Left lung (tissue), 10 donors: ENCODE data around the gene DLGAP4. TPM values are rescaled to one million over a fixed set of nuclear protein-coding genes. Genes with fewer than 3 reads are reported as not detected.

Experiments
- ATAC-seq: fragments of 200-7000 bp; cut with Tn5 transposase; one replicate; pipeline ENCODE4 v1.9.1; 2020; ENCODE audit warnings: moderate library complexity
- DNase-seq, 4 donors: peaks; one replicate each; pipeline ENCODE4 v3.0.0-alpha.2; 2013 to 2020
- H3K27ac ChIP-seq, 2 donors: fragments of 200-600 bp; sonication (generic) in 1 of 2; one replicate each; pipeline versions ENCODE4 v1.5.0 to v1.8.0; 2020 to 2021
- H3K27me3 ChIP-seq, 2 donors: fragments of 200-600 bp; sonication (generic) in 1 of 2; one replicate each; pipeline versions ENCODE4 v1.5.0 to v1.8.0; 2020 to 2021
- H3K36me3 ChIP-seq, 2 donors: fragments of 200-600 bp; sonication (generic) in 1 of 2; one replicate each; pipeline versions ENCODE4 v1.5.0 to v1.8.0; 2020 to 2021
- H3K4me1 ChIP-seq, 2 donors: fragments of 200-600 bp; one replicate each; pipeline ENCODE4 v1.8.0; 2021
- H3K4me3 ChIP-seq, 2 donors: fragments of 200-600 bp; sonication (generic) in 1 of 2; one replicate each; pipeline versions ENCODE4 v1.5.0 to v1.8.0; 2020 to 2021; ENCODE audit warnings: mild to moderate bottlenecking in 1 of 2
- H3K9me3 ChIP-seq, 2 donors: fragments of 200-600 bp; sonication (generic) in 1 of 2; one replicate each; pipeline versions ENCODE4 v1.5.0 to v1.8.0; 2020 to 2021
- CTCF ChIP-seq, 2 donors: fragments of 200-600 bp; sonication (generic) in 1 of 2; IDR thresholded peaks; one replicate each; pipeline versions ENCODE4 v1.5.0 to v1.8.0; 2021; ENCODE audit warnings: antibody characterized with exemption in 2 of 2
- intact Hi-C, 2 donors: fragments of 100-400 bp; cut with DNase I; formaldehyde crosslinking; loops; one replicate each; pipeline versions ENCODE4 v1.11.2 to v1.14.2; 2022
- polyA plus RNA-seq, 6 donors: library from polyadenylated mRNA; unstranded; fragments of 120-200 nt; gene quantifications; one replicate each; pipeline ENCODE4 v1.2.1, GENCODE V29; 2013; ENCODE audit not compliant: insufficient read length in 6 of 6
- total RNA-seq, 2 donors: library from RNA; stranded (reverse); fragmentation: NEBNext Ultra II Directional; extraction: Animal tissue kit (Norgen Biotek cat#: 25700); gene quantifications; one replicate each; pipeline ENCODE4 v1.2.1, GENCODE V29; 2021
- donor health status: DM: no; HTN: yes; CAD: no.
- donor health status: DM: no; HTN: no; CAD: no.

The DLGAP4 gene
- total and polyA plus RNA-seq, 8 donors = 53.5 to 84.3 (median 72.1) TPM

DNA sequence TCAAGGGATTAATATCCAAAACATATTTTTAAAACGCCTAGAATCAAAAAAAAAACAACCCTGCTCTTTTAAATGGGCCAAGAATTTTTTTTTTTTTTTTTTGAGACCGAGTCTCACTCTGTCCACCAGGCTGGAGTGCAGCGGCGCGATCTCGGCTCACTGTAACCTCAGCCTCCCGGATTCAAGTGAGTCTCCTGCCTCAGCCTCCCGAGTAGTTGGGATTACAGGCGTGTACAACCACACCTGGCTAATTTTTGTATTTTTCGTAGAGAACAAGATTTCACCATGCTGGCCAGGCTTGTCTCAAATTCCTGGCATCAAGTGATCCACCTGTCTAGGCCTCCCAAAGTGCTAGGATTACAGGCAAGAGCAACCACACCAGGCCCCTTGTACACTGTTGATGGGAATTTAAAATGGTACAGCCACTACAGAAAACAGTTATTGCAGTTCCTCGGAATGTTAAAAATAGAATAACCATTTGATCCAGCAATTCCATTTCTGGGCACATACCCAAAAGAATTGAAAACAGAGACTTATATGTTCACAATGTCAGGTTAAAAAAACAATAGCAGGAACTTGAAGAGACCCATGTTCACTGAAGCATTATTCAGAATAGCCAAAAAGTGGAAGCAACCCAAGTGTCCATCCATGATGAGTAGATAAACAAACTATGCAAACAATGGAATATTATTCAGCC is 232.0 kb downstream of the DLGAP4 start:
- no peak for TF ChIP-seq CTCF (IDR thresholded peaks at IDR 0.05)
- H3K4me3 ChIP-seq = no peak overlapping the region
- H3K4me1 ChIP-seq = peaks cover 11 to 27% of the 10 kb centered on the region in 2 donors
- H3K27me3 ChIP-seq = peaks cover 0 to 4% of the 10 kb centered on the region in 2 donors
- no peak for DNase-seq
- intact Hi-C loops = no loop called here
- no peaks in the 10 kb centered on the region for H3K9me3 ChIP-seq
- H3K36me3 ChIP-seq = no peaks in the 10 kb centered on the region
- no peak overlapping the region for H3K27ac ChIP-seq
- ATAC-seq = no peak

GRCh38 chr20:36540551-36541211 is 234.5 kb downstream of the DLGAP4 start:
- Histone ChIP-seq H3K36me3 (peaks cover 0 to 10% of the 10 kb centered on the region in 2 donors), H3K27ac (peak overlapping the region; percentile 60 to 87), H3K4me1 (peaks cover 27 to 43% of the 10 kb centered on the region in 2 donors), H3K27me3 (peaks cover 0 to 4% of the 10 kb centered on the region in 2 donors), H3K4me3 (peak overlapping the region; percentile 52 to 73), H3K9me3 (no peaks in the 10 kb centered on the region)
- ATAC-seq = no peak
- intact Hi-C loops = no loop called here
- DNase-seq = no peak
- no peak for TF ChIP-seq CTCF (IDR thresholded peaks at IDR 0.05)

- peaks cover 0 to 4% of the 10 kb centered on the region in 2 donors for H3K27me3 ChIP-seq
- TF ChIP-seq CTCF (IDR thresholded peaks at IDR 0.05) = no peak
- H3K36me3 ChIP-seq = peaks cover 0 to 15% of the 10 kb centered on the region in 2 donors
- peak within 1 kb of the TSS; percentile 52 to 73 for H3K4me3 ChIP-seq
- H3K4me1 ChIP-seq = peaks cover 27 to 43% of the 10 kb centered on the region in 2 donors
- peak within 1 kb of the TSS; percentile 60 to 87 for H3K27ac ChIP-seq
- intact Hi-C loops = no loop called here
- ATAC-seq = peak; percentile 90
- peak; percentile 68 to 98 (median 84) for DNase-seq
- no peaks in the 10 kb centered on the region for H3K9me3 ChIP-seq
Observed at GRCh38 chr20:36541227-36541767, 235.2 kb downstream of the DLGAP4 start, which contains the start of gene MYL9. Gene MYL9 (plus strand): TSS chr20:36541519. CDS start chr20:36544885, 3,366 bp downstream.

GRCh38 chr20:36541768-36542488 is 235.8 kb downstream of the DLGAP4 start:
- TF ChIP-seq CTCF (IDR thresholded peaks at IDR 0.05) = peak; percentile 41 to 50
- Histone ChIP-seq H3K4me1 (peaks cover 27 to 43% of the 10 kb centered on the region in 2 donors), H3K36me3 (peaks cover 0 to 21% of the 10 kb centered on the region in 2 donors), H3K27me3 (peaks cover 0 to 4% of the 10 kb centered on the region in 2 donors), H3K27ac (peak overlapping the region; percentile 60 to 87), H3K9me3 (no peaks in the 10 kb centered on the region), H3K4me3 (peak overlapping the region; percentile 52 to 73)
- intact Hi-C loops = no loop called here
- ATAC-seq (peak; percentile 56), DNase-seq (peak in 2 of 4 donors; percentile 22 to 45)
